NCI-H510A treated with DMSO at 0.1 percent for 48 hours (cell line): ENCODE measurements around the gene AASDH.
"Not testable (repeated sequence)": the region's sequence is repeated elsewhere in the genome, so short reads cannot be mapped to it uniquely, and the experiment has no call there.

Source experiments
- DNase-seq: peaks from one replicate; lab custom pipeline; 2025; lab: John Stamatoyannopoulos, UW

Gene AASDH

GRCh38 chr4:56400560-56400959 lies 13.3 kb upstream of the AASDH start:
- DNase-seq = no peak

GRCh38 chr4:56391270-56391669 lies 4.0 kb upstream of the AASDH start:
- no peak for DNase-seq

- no peak for DNase-seq
Observed at GRCh38 chr4:56389558-56389957, 2.3 kb upstream of the AASDH start.

- DNase-seq = no peak
Observed at GRCh38 chr4:56388306-56388705, 1.0 kb upstream of the AASDH start.

GRCh38 chr4:56386091-56386490 lies 1.2 kb downstream of the AASDH start:
- DNase-seq = no peak

- DNase-seq = no peak
Observed at GRCh38 chr4:56375458-56375857, 11.8 kb downstream of the AASDH start.

GRCh38 chr4:56374956-56375355 lies 12.3 kb downstream of the AASDH start:
- no peak for DNase-seq

- no peak for DNase-seq
Observed at GRCh38 chr4:56372774-56373173, 14.5 kb downstream of the AASDH start.

GRCh38 chr4:56371426-56372220 lies 15.7 kb downstream of the AASDH start:
- no peak for DNase-seq

- DNase-seq = no peak
Observed at GRCh38 chr4:56370377-56370776, 16.9 kb downstream of the AASDH start.

GRCh38 chr4:56362981-56363380 lies 24.3 kb downstream of the AASDH start:
- DNase-seq = not testable (repeated sequence)

- no peak for DNase-seq
Observed at GRCh38 chr4:56360071-56360470, 27.2 kb downstream of the AASDH start.

- no peak for DNase-seq
Observed at GRCh38 chr4:56356650-56357049, 30.6 kb downstream of the AASDH start.

- no peak for DNase-seq
Observed at GRCh38 chr4:56348576-56348975, 38.7 kb downstream of the AASDH start.

- no peak for DNase-seq
Observed at GRCh38 chr4:56345458-56345857, 41.8 kb downstream of the AASDH start.

- no peak for DNase-seq
Observed at GRCh38 chr4:56342746-56343145, 44.5 kb downstream of the AASDH start.

- no peak for DNase-seq
Observed at GRCh38 chr4:56330691-56331090, 56.6 kb downstream of the AASDH start.

GRCh38 chr4:56326363-56326762 lies 60.9 kb downstream of the AASDH start:
- DNase-seq = no peak

GRCh38 chr4:56324011-56324610 lies 63.2 kb downstream of the AASDH start:
- no peak for DNase-seq

- DNase-seq = no peak
Observed at GRCh38 chr4:56323327-56323726, 64.0 kb downstream of the AASDH start.

GRCh38 chr4:56321251-56321650 lies 66.0 kb downstream of the AASDH start:
- DNase-seq = no peak

- no peak for DNase-seq
Observed at GRCh38 chr4:56320293-56320692, 67.0 kb downstream of the AASDH start.

GRCh38 chr4:56318555-56318954 lies 68.7 kb downstream of the AASDH start:
- DNase-seq = no peak

- DNase-seq = no peak
Observed at GRCh38 chr4:56317749-56318148, 69.5 kb downstream of the AASDH start.
